Activated CD8-positive, alpha-beta memory T cell treated with anti-CD3 and anti-CD28 coated beads, Interleukin-2, amount 50 U/mL, for 1 hour (primary cell): ENCODE results near the gene AMMECR1.
"Not testable (repeated sequence)": the region's sequence is repeated elsewhere in the genome, so short reads cannot be mapped to it uniquely, and the experiment has no call there.

Experiments
- DNase-seq: peaks from one replicate; pipeline ENCODE4 v3.0.0-alpha.2; 2020; ENCODE audit errors: extremely low read depth

AMMECR1 gene

GRCh38 chrX:110171442-110171841, 146.4 kb downstream of the AMMECR1 start:
- no peak for DNase-seq

- no peak for DNase-seq
Measured at GRCh38 chrX:110170029-110170428, 147.9 kb downstream of the AMMECR1 start.

GRCh38 chrX:110168585-110168984, 149.3 kb downstream of the AMMECR1 start:
- DNase-seq = no peak

GRCh38 chrX:110167952-110168451, 149.9 kb downstream of the AMMECR1 start:
- no peak for DNase-seq

GRCh38 chrX:110163488-110163887, 154.4 kb downstream of the AMMECR1 start:
- no peak for DNase-seq

- DNase-seq = no peak
Measured at GRCh38 chrX:110162867-110163266, 155.0 kb downstream of the AMMECR1 start.

GRCh38 chrX:110162131-110162530, 155.8 kb downstream of the AMMECR1 start:
- no peak for DNase-seq

- no peak for DNase-seq
Measured at GRCh38 chrX:110161361-110161686, 156.6 kb downstream of the AMMECR1 start.

- no peak for DNase-seq
Measured at GRCh38 chrX:110159865-110160264, 158.0 kb downstream of the AMMECR1 start.

- DNase-seq = no peak
Measured at GRCh38 chrX:110159235-110159634, 158.7 kb downstream of the AMMECR1 start.

- no peak for DNase-seq
Measured at GRCh38 chrX:110157444-110157843, 160.4 kb downstream of the AMMECR1 start.

GRCh38 chrX:110156167-110156754, 161.6 kb downstream of the AMMECR1 start:
- no peak for DNase-seq

- no peak for DNase-seq
Measured at GRCh38 chrX:110155759-110156158, 162.1 kb downstream of the AMMECR1 start.

- not testable (repeated sequence) for DNase-seq
Measured at GRCh38 chrX:110154328-110154727, 163.6 kb downstream of the AMMECR1 start.

GRCh38 chrX:110153896-110154295, 164.0 kb downstream of the AMMECR1 start:
- DNase-seq = no peak

- no peak for DNase-seq
Measured at GRCh38 chrX:110153244-110153643, 164.6 kb downstream of the AMMECR1 start.

GRCh38 chrX:110146521-110146920, 171.4 kb downstream of the AMMECR1 start:
- no peak for DNase-seq

- DNase-seq = no peak
Measured at GRCh38 chrX:110145854-110146253, 172.0 kb downstream of the AMMECR1 start.

- DNase-seq = no peak
Measured at GRCh38 chrX:110145311-110145710, 172.6 kb downstream of the AMMECR1 start.
